GM12878 (cell line): ENCODE results near the gene NMNAT1. TPM values are rescaled to one million over a fixed set of nuclear protein-coding genes. Genes with fewer than 3 reads are reported as not detected.
A peak's percentile ranks its signal among the peaks of the same experiment; 100 is the strongest.

Experiments
- ATAC-seq: fragments of 200-7000 bp; cut with Tn5 transposase; 3 replicates; pipeline ENCODE4 v1.9.1; 2020; ENCODE audit warnings: mild to moderate bottlenecking, moderate library complexity
- BruUV-seq: library from RNA; stranded (reverse); fragments of 400-500 nt; replicated peaks from 2 replicates; lab custom pipeline; 2021; lab: Mats Ljungman, UMichigan
- CTCF ChIA-PET: fragments of 300-600 bp; sonication (Branson Sonifier 250); formaldehyde crosslinking; extraction: SDS; loops from one replicate; lab custom pipeline; 2021; ENCODE audit warnings: inconsistent platforms; lab: Yijun Ruan, JAX
- POLR2A ChIA-PET: fragments of 350-600 bp; formaldehyde crosslinking; extraction: SDS; loops from one replicate; lab custom pipeline; 2021; ENCODE audit warnings: inconsistent platforms; lab: Charles Lee
- RAD21 ChIA-PET: fragments of 300-600 bp; sonication (Branson Sonifier 250); formaldehyde crosslinking; loops from one replicate; lab custom pipeline; 2023; ENCODE audit warnings: antibody characterized with exemption; ENCODE audit not compliant: unreplicated experiment; lab: Charles Lee
- SMC1A ChIA-PET: fragments of 300-600 bp; sonication (Branson Sonifier 250); formaldehyde crosslinking; loops from one replicate; lab custom pipeline; 2023; ENCODE audit not compliant: unreplicated experiment, uncharacterized antibody; lab: Charles Lee
- DNase-seq: peaks from one replicate; pipeline ENCODE4 v3.0.0-alpha.2; 2011; ENCODE audit warnings: low read depth, low spot score
- FAIRE-seq: peaks from 3 replicates; lab custom pipeline; 2011; peaks lifted over from hg19 to GRCh38; lab: Jason Lieb, UNC
- H2AFZ ChIP-seq: 2 replicates; pipeline ENCODE4 v1.6.0; 2011; ENCODE audit warnings: low read depth, low read length, control low read depth; ENCODE audit not compliant: control insufficient read depth
- H3K27ac ChIP-seq: 2 replicates; pipeline ENCODE4 v1.5.1; 2011; ENCODE audit warnings: control low read depth; ENCODE audit not compliant: control insufficient read depth, insufficient read depth
- H3K27me3 ChIP-seq, 2 experiments: replicated peaks in 1 of 2; 2 replicates each; pipeline versions ENCODE4 v1.6.0 to v1.6.1; 2011; ENCODE audit warnings: low read length in 1 of 2; ENCODE audit not compliant: control insufficient read depth in 2 of 2, insufficient read depth in 2 of 2
- H3K36me3 ChIP-seq, 2 experiments: 2 replicates each; pipeline ENCODE4 v1.5.1; 2011; ENCODE audit warnings: low read length in 1 of 2; ENCODE audit not compliant: control insufficient read depth in 2 of 2, insufficient read depth in 2 of 2
- H3K4me1 ChIP-seq: 2 replicates; pipeline ENCODE4 v1.6.1; 2011; ENCODE audit warnings: mild to moderate bottlenecking, low read length, moderate library complexity, mixed read lengths; ENCODE audit not compliant: control insufficient read depth, insufficient read depth
- H3K4me2 ChIP-seq: 2 replicates; pipeline ENCODE4 v1.6.0; 2011; ENCODE audit warnings: control low read depth; ENCODE audit not compliant: control insufficient read depth, insufficient read depth
- H3K4me3 ChIP-seq: fragments of 200-600 bp; sonication (generic); 2 replicates; pipeline ENCODE4 v1.5.1; 2016
- H3K79me2 ChIP-seq: 2 replicates; pipeline ENCODE4 v1.6.0; 2011; ENCODE audit warnings: low read length; ENCODE audit not compliant: control insufficient read depth, insufficient read depth
- H3K9ac ChIP-seq: 2 replicates; pipeline ENCODE4 v1.8.0; 2011; ENCODE audit warnings: low read length, control low read depth, mixed read lengths; ENCODE audit not compliant: control insufficient read depth, insufficient read depth
- H3K9me3 ChIP-seq: replicated peaks from 3 replicates; pipeline ENCODE4 v1.5.1; 2011; ENCODE audit warnings: mild to moderate bottlenecking, low read length; ENCODE audit not compliant: control insufficient read depth, insufficient read depth
- H4K20me1 ChIP-seq: 2 replicates; pipeline ENCODE4 v1.6.0; 2011; ENCODE audit not compliant: control insufficient read depth, insufficient read depth
- BACH1 ChIP-seq: fragments of 450-650 bp; IDR thresholded peaks from 2 replicates; pipeline ENCODE4 v1.6.1; 2017; ENCODE audit warnings: mild to moderate bottlenecking, borderline replicate concordance
- CBX3 ChIP-seq: fragments of 200-600 bp; sonication (generic); IDR thresholded peaks from 2 replicates; pipeline ENCODE4 v1.6.1; 2016; ENCODE audit warnings: low read depth, borderline replicate concordance
- CREM ChIP-seq: IDR thresholded peaks from 2 replicates; pipeline ENCODE4 v1.6.1; 2014; ENCODE audit warnings: antibody characterized with exemption, low read depth
- HDGF ChIP-seq: fragments of 450-650 bp; IDR thresholded peaks from 2 replicates; pipeline ENCODE4 v1.6.1; 2016; ENCODE audit warnings: antibody characterized with exemption
- IRF5 ChIP-seq: fragments of 450-650 bp; IDR thresholded peaks from 2 replicates; pipeline ENCODE4 v1.6.1; 2017; ENCODE audit warnings: borderline replicate concordance
- KDM1A ChIP-seq: fragments of 200-600 bp; sonication (generic); IDR thresholded peaks from 2 replicates; pipeline ENCODE4 v1.6.1; 2016; ENCODE audit warnings: borderline replicate concordance
- KLF5 ChIP-seq: fragments of 450-650 bp; IDR thresholded peaks from 2 replicates; pipeline ENCODE4 v1.6.1; 2014; ENCODE audit warnings: mild to moderate bottlenecking; ENCODE audit not compliant: partially characterized antibody
- MAX ChIP-seq: IDR thresholded peaks from 2 replicates; pipeline ENCODE4 v1.6.1; 2012; ENCODE audit warnings: low read depth, low read length, improper control_type of control experiment
- MEF2B ChIP-seq: fragments of 450-650 bp; IDR thresholded peaks from 2 replicates; pipeline ENCODE4 v1.6.1; 2018; ENCODE audit warnings: mild to moderate bottlenecking, moderate library complexity; ENCODE audit not compliant: partially characterized antibody, poor library complexity, severe bottlenecking
- MYB ChIP-seq: fragments of 150-350 bp; IDR thresholded peaks from 2 replicates; pipeline ENCODE4 v1.6.1; 2014; ENCODE audit warnings: mild to moderate bottlenecking, low read depth, low read length, borderline replicate concordance
- NRF1 ChIP-seq: conservative IDR thresholded peaks from 2 replicates; pipeline ENCODE4 v1.6.1; 2011; ENCODE audit warnings: mild to moderate bottlenecking, low read depth, low read length, improper control_type of control experiment
- PBX3 ChIP-seq: IDR thresholded peaks from 2 replicates; pipeline ENCODE4 v1.6.1; 2011; ENCODE audit warnings: mild to moderate bottlenecking, low read depth, low read length, moderate library complexity; ENCODE audit not compliant: insufficient replicate concordance
- POLR2A ChIP-seq: IDR thresholded peaks from 2 replicates; pipeline ENCODE4 v1.6.1; 2011; ENCODE audit warnings: low read depth, mild to moderate bottlenecking, low read length
- RELB ChIP-seq: fragments of 450-650 bp; IDR thresholded peaks from 2 replicates; pipeline ENCODE4 v1.6.1; 2017; ENCODE audit warnings: low read depth, mild to moderate bottlenecking, moderate library complexity
- TAF1 ChIP-seq: IDR thresholded peaks from 2 replicates; pipeline ENCODE4 v1.6.1; 2011; ENCODE audit warnings: mild to moderate bottlenecking, low read depth, low read length, borderline replicate concordance
- TARDBP ChIP-seq: IDR thresholded peaks from 2 replicates; pipeline ENCODE4 v1.6.1; 2016; ENCODE audit warnings: borderline replicate concordance
- WGBS: methylation state at CpG from one replicate; pipeline ENCODE4 v1.1.6; 2016; ENCODE audit warnings: low lambda C conversion rate; ENCODE audit not compliant: insufficient replicate concordance, insufficient coverage; ENCODE audit errors: missing lambda C conversion rate; 5-methylcytosine and 5-hydroxymethylcytosine counted together
- in situ Hi-C: fragments of 300-500 bp; cut with MboI; formaldehyde crosslinking; loops from 9 replicates; pipeline ENCODE4 v1.14.3; 2018; ENCODE audit warnings: mixed read lengths
- intact Hi-C: fragments of 100-400 bp; cut with micrococcal nuclease; formaldehyde crosslinking; loops from one replicate; pipeline ENCODE4 v1.14.2; 2022; ENCODE audit not compliant: unreplicated experiment
- polyA plus RNA-seq, 11 experiments: library from polyadenylated mRNA; depleted of rRNA in 4 of 11; unstranded in 6 of 11; stranded (reverse) in 5 of 11; fragments of >200 nt; fragmentation: Nextera tagmentation in 4 of 11; fragmentation: Illumina TruSeq in 1 of 11; extraction: Ambion mirVana in 4 of 11; extraction: Trizol in 1 of 11; gene quantifications; 1 replicate in 1 of 11; 2 replicates in 10 of 11; pipeline versions ENCODE4 v1.2.1 to v1.2.3, GENCODE V29; 2011 to 2016; ENCODE audit warnings: inconsistent platforms in 2 of 11, missing spikeins in 2 of 11, low read depth in 1 of 11
- total RNA-seq, 4 experiments: library from RNA; depleted of rRNA in 3 of 4; stranded (reverse); fragments of >200 nt in 3 of 4; fragmentation: Illumina TruSeq in 1 of 4; extraction: Trizol in 1 of 4; gene quantifications; 2 replicates each; pipeline versions ENCODE4 v1.2.1 to v1.2.3, GENCODE V29; 2013 to 2021
- TF ChIP-seq, protein P1 (sequence below): fragments of 450-650 bp; IDR thresholded peaks from 2 replicates; pipeline ENCODE4 v1.6.1; 2016; ENCODE audit warnings: mild to moderate bottlenecking

NMNAT1 gene
- total and polyA plus RNA-seq, 10 of the 15 experiments (the other 5 are each of a cell fraction or from before 2014, with no cell fraction given): 7.2 to 16.7 (median 11.7) TPM

DNA sequence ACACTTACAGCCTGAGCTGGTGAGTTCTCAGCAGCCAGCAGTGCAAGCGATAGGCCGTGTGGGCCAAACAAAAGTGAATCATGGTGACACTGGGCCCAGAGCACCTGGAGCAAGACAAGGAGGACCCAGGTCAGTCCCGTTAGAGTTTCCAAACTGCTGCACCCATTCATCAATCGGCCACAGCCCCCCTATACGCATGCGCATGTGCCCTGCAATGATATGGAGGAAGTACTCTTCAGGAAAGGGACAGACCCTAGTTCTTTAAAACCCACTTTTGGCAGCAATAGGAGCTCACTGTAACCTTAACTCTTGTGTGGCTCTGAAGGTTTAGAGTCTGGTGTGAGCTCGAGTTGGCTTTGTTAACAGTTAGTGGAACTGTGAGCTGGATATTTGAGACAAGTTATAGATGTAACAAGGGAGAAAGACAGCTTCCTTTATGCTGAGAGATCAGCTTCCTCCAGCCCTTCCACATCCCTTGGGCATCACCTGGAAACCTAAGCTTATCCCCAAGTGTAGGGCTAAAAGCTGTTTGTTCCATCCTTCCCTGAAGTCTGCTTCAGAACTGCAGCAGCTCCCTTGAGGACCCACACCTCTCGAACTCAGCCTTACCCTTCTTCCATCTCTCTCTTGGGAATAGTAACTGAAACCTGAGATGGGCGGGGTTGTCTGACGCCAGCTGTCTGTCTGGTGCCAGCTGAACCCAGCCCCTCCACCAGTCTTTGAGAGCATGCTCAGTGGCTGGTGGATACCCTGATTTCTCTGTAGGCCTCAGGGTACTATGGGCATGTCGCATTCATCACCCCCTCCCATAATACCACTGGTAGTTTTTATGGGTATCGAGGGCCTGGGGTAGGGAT, 17.7 kb downstream of the NMNAT1 start:
- BruUV-seq: no TSS peak
- Histone ChIP-seq H3K36me3 (peaks cover 0 to 4% of the 10 kb centered on the region in 2 experiments; a peak in 1 of 4 replicates), H3K4me2 (peak overlapping the region; percentile 72), H3K4me1 (peaks cover 9% of the 10 kb centered on the region), H3K27me3 (no peaks in the 10 kb centered on the region), H3K79me2 (no peaks in the 10 kb centered on the region), H2AFZ (peak overlapping the region; percentile 71), H3K4me3 (0 out of 2 replicates have a peak overlapping the region, but pooled peaks have one; percentile 2), H3K9ac (no peak overlapping the region), H3K27ac (peak overlapping the region; percentile 68), H4K20me1 (no peaks in the 10 kb centered on the region), H3K9me3 (no peaks in the 10 kb centered on the region)
- in situ Hi-C loops: no loop called here
- SMC1A ChIA-PET: interaction anchor here (1.2 to 3.6 kb wide), 5 partner anchors 9 to 87 kb away, joined by 3 to 23 read pairs (median 3); partner anchors contain the start of genes LZIC and NMNAT1
- ATAC-seq (peak; percentile 98), DNase-seq (peak; percentile 27), FAIRE-seq (peak; percentile 75)
- WGBS: 32% methylated on average over 12 of the region's 12 CpGs
- intact Hi-C loops: no loop called here
- RAD21 ChIA-PET: interaction anchor here (0.7 to 2.4 kb wide), 6 partner anchors 11 to 247 kb away, joined by 3 to 27 read pairs (median 4); partner anchors contain the start of genes LZIC and NMNAT1
- POLR2A ChIA-PET: interaction anchor here (0.5 to 2.0 kb wide), 3 partner anchors 10 to 192 kb away, joined by 5 to 18 read pairs (median 7); partner anchors contain the start of genes LZIC and NMNAT1
- CTCF ChIA-PET: interaction anchor here (0.6 to 2.4 kb wide), 3 partner anchors 10 to 228 kb away, joined by 3 to 43 read pairs (median 8); no protein-coding TSS in a partner anchor
- TF ChIP-seq PBX3 (peak; percentile 63), KLF5 (no peak), KDM1A (no peak), HDGF (no peak), CREM (no peak), MEF2B (peak; percentile 83), POLR2A (0 out of 2 replicates have a peak, but pooled peaks have one; percentile 12), NRF1 (peak; percentile 35; the same call in 1 of the 2 replicates), CBX3 (no peak), MYB (no peak), TAF1 (peak; percentile 23; the same call in 1 of the 2 replicates), BACH1 (no peak), RELB (no peak), IRF5 (no peak), MAX (no peak), TARDBP (no peak)
- TF ChIP-seq, protein P1, sequence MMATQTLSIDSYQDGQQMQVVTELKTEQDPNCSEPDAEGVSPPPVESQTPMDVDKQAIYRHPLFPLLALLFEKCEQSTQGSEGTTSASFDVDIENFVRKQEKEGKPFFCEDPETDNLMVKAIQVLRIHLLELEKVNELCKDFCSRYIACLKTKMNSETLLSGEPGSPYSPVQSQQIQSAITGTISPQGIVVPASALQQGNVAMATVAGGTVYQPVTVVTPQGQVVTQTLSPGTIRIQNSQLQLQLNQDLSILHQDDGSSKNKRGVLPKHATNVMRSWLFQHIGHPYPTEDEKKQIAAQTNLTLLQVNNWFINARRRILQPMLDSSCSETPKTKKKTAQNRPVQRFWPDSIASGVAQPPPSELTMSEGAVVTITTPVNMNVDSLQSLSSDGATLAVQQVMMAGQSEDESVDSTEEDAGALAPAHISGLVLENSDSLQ: peak; percentile 83
